ENCODE data around the gene EFCAB14. TPM values are rescaled to one million over a fixed set of nuclear protein-coding genes. Genes with fewer than 3 reads are reported as not detected.

EFCAB14 gene
- total RNA-seq, 1 donor from 2014 or later = 116 TPM

DNA sequence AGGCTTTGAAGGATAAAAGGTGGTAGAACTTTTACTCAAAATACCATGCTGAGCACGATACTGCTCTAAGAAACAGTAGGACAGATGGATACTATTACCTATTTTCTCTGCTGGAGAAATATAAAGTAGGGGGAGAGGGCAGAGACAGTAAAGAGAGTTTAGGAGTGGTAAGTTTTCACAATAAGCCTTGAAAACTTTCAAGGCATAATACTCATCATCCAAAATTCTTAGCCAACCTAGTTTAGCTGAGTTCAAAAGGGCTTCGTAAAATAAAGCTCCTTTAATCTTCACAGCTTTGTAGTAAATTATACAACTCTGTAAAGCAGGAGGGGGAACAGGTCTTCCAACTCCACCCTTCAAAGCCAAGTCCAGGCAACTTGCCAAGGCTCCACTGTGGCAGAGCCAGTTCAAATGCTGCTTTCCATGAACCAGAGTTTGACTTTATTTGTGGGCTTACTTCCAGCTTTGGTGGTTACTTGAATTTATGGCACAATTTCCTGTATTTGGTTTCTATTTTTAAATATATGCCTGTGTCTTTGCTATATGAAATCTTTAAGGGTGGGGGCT, 31.7 kb downstream of the EFCAB14 start:
- Histone ChIP-seq H3K9me3 (no peaks in the 10 kb centered on the region), H3K4me1 (peaks cover 17% of the 10 kb centered on the region), H3K27me3 (ENCODE audit: low read depth) (no peaks in the 10 kb centered on the region), H3K4me3 (no peak overlapping the region), H3K27ac (peak overlapping the region; percentile 13), H3K36me3 (peaks cover 97% of the 10 kb centered on the region)
- peak; percentile 85 for DNase-seq
- intact Hi-C loops (cut with DNase I) = no loop called here
- TF ChIP-seq, protein P1, sequence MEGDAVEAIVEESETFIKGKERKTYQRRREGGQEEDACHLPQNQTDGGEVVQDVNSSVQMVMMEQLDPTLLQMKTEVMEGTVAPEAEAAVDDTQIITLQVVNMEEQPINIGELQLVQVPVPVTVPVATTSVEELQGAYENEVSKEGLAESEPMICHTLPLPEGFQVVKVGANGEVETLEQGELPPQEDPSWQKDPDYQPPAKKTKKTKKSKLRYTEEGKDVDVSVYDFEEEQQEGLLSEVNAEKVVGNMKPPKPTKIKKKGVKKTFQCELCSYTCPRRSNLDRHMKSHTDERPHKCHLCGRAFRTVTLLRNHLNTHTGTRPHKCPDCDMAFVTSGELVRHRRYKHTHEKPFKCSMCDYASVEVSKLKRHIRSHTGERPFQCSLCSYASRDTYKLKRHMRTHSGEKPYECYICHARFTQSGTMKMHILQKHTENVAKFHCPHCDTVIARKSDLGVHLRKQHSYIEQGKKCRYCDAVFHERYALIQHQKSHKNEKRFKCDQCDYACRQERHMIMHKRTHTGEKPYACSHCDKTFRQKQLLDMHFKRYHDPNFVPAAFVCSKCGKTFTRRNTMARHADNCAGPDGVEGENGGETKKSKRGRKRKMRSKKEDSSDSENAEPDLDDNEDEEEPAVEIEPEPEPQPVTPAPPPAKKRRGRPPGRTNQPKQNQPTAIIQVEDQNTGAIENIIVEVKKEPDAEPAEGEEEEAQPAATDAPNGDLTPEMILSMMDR (IDR thresholded peaks at IDR 0.05) = no peak
- ATAC-seq = peak; percentile 73 to 82

DNA sequence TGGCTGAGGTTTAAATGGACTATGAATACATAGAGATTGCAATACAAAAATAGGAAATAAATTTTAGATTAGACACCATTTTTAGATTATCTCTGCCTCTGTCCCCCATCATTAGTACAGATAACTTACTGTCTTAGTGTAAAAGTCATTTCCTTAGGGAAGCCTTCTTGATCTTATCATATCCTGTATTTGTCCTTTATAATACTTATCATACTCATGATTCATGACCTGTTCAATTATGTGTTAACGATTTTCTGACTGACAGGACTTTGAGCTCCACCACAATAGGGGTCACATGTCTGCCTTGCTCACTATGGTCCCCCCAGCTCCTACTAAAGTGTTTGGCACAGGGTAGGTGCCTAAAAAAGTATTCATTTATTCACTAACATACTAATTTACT, 32.7 kb downstream of the EFCAB14 start:
- Histone ChIP-seq H3K27me3 (ENCODE audit: low read depth) (no peaks in the 10 kb centered on the region), H3K27ac (no peak overlapping the region), H3K36me3 (peaks cover 97% of the 10 kb centered on the region), H3K4me1 (peaks cover 20% of the 10 kb centered on the region), H3K4me3 (no peak overlapping the region), H3K9me3 (no peaks in the 10 kb centered on the region)
- TF ChIP-seq, protein P1 (IDR thresholded peaks at IDR 0.05) = no peak
- ATAC-seq (no peak), DNase-seq (no peak)
- intact Hi-C loops (cut with DNase I) = no loop called here

DNA sequence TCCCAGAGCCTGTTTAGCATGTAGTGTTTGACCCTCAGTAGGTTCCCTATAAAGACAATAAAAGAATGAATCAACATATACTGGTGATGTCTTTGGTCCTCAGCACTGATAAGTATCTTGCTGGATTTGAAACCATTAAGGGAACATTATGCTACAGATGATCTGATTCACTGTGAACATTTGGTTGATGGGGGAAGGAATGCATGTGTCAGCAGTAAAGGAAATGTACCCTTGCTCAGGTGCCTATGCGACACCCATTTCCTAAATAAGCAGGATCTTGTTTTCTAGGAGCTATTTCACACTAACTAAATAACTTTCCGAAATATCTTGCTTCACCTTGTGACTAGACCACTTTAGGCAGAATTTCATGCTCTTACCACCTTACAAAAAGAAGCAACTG, 34.2 kb downstream of the EFCAB14 start:
- H3K36me3 ChIP-seq = peaks cover 97% of the 10 kb centered on the region

DNA sequence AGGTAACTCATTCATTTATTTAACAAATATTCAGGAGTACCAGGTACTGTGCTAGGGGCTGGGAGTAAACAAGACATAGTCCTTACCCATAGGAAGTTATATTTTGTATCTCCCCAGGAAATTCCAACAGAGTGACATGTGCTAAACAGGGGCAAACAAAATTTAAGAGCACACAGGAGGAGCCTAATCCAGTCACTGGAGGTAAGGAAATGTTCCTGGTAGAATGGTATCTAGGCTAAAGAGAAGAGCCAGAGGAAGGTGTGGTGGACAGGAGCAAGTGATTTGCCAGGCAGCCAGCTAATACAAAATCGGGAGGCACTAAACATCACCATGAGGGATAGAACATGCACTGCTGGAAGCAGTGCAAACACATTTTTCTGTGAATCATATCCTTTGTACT, 36.9 kb downstream of the EFCAB14 start:
- Histone ChIP-seq H3K4me1 (peaks cover 17% of the 10 kb centered on the region), H3K9me3 (no peaks in the 10 kb centered on the region), H3K36me3 (peaks cover 97% of the 10 kb centered on the region), H3K27ac (no peak overlapping the region), H3K27me3 (ENCODE audit: low read depth) (no peaks in the 10 kb centered on the region), H3K4me3 (no peak overlapping the region)
- TF ChIP-seq, protein P1 (IDR thresholded peaks at IDR 0.05) = no peak
- intact Hi-C loops (cut with DNase I) = no loop called here
- DNase-seq (no peak), ATAC-seq (peak; percentile 27 to 57)

More for the DNA sequence above, 34.2 kb downstream of the EFCAB14 start:
- no peak overlapping the region for H3K27ac ChIP-seq
- H3K27me3 ChIP-seq (ENCODE audit: low read depth) = no peaks in the 10 kb centered on the region
- TF ChIP-seq, protein P1 (IDR thresholded peaks at IDR 0.05) = no peak
- no peak for ATAC-seq
- DNase-seq = no peak
- intact Hi-C loops (cut with DNase I) = no loop called here
- H3K4me1 ChIP-seq = peaks cover 28% of the 10 kb centered on the region
- H3K4me3 ChIP-seq = no peak overlapping the region
- H3K9me3 ChIP-seq = no peaks in the 10 kb centered on the region

DNA sequence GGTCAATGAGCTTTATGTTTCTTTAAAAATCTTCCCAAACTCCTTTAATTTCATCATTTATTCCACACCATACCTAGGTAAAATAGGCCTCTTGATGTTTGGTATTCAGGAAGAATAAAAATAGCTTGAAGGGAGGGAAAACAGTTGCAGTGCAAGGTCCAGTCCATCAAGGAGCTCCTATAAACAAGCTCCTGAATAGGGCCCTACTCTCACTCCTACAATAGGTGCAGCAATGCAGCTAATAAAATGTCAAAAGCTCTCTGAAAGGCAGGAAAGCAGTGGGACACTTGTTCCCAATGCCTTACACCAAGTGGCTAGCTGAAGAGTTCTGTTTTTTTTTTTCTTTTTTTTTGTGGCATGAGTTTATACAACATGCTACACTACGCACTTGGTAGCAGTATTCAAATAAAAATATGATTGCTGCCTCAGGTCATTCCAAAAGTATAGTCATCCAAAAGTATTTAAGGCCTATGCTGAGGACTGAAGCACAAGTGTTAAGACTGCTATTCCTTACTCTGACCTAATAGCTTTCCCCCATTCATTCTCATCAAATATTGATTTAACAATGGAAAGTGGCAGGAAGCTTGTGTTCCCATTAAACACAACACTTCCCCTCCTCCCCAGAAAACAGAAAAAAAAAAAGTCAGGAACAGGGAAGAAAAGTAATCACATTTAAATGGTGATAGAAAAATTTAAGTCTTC, 37.4 kb downstream of the EFCAB14 start:
- TF ChIP-seq, protein P1 (IDR thresholded peaks at IDR 0.05) = no peak
- Histone ChIP-seq H3K4me3 (no peak overlapping the region), H3K36me3 (peaks cover 99% of the 10 kb centered on the region), H3K27me3 (ENCODE audit: low read depth) (no peaks in the 10 kb centered on the region), H3K27ac (no peak overlapping the region), H3K4me1 (peaks cover 12% of the 10 kb centered on the region), H3K9me3 (no peaks in the 10 kb centered on the region)
- ATAC-seq (peak; percentile 83 to 92), DNase-seq (no peak)
- intact Hi-C loops (cut with DNase I) = no loop called here
